DOHH2 (cell line): ENCODE measurements around the gene GLIPR2.
"Not testable (repeated sequence)": the region's sequence is repeated elsewhere in the genome, so short reads cannot be mapped to it uniquely, and the experiment has no call there.

ENCODE experiments used
- H3F3A ChIP-seq: fragments of 200-600 bp; sonication (generic), shearing (Covaris generic); 2 replicates; pipeline ENCODE4 v1.6.0; 2016; ENCODE audit warnings: antibody characterized with exemption, mild to moderate bottlenecking; ENCODE audit not compliant: control insufficient read depth, insufficient read depth
- H3K27ac ChIP-seq: fragments of 200-600 bp; sonication (generic); 2 replicates; pipeline ENCODE4 v1.5.1; 2014; ENCODE audit warnings: low read depth, mild to moderate bottlenecking, low read length, moderate library complexity
- H3K27me3 ChIP-seq: fragments of 200-600 bp; sonication (generic); 2 replicates; pipeline ENCODE4 v1.6.1; 2014; ENCODE audit warnings: mild to moderate bottlenecking, low read length, mixed read lengths; ENCODE audit not compliant: control insufficient read depth
- H3K36me3 ChIP-seq: fragments of 200-600 bp; sonication (generic); 2 replicates; pipeline ENCODE4 v1.6.1; 2014; ENCODE audit warnings: mild to moderate bottlenecking, low read length, moderate library complexity, mixed read lengths; ENCODE audit not compliant: control insufficient read depth
- H3K4me1 ChIP-seq: fragments of 200-600 bp; sonication (generic); 2 replicates; pipeline ENCODE4 v1.6.1; 2014; ENCODE audit warnings: mild to moderate bottlenecking, low read length, mixed read lengths; ENCODE audit not compliant: control insufficient read depth
- H3K4me2 ChIP-seq: fragments of 200-600 bp; sonication (generic); 2 replicates; pipeline ENCODE4 v1.6.0; 2014; ENCODE audit warnings: mild to moderate bottlenecking, low read length, moderate library complexity
- H3K4me3 ChIP-seq: fragments of 200-600 bp; sonication (generic); 2 replicates; pipeline ENCODE4 v1.5.1; 2014; ENCODE audit warnings: mild to moderate bottlenecking, low read length, mixed read lengths
- H3K79me2 ChIP-seq: fragments of 200-600 bp; sonication (generic); 2 replicates; pipeline ENCODE4 v1.6.1; 2014; ENCODE audit warnings: mild to moderate bottlenecking, low read length, mixed read lengths; ENCODE audit not compliant: control insufficient read depth
- H3K9me2 ChIP-seq: fragments of 200-600 bp; sonication (generic); replicated peaks from 2 replicates; pipeline ENCODE4 v1.6.1; 2014; ENCODE audit warnings: mild to moderate bottlenecking, low read length, mixed read lengths; ENCODE audit not compliant: control insufficient read depth
- H3K9me3 ChIP-seq: fragments of 200-600 bp; sonication (generic); 2 replicates; pipeline ENCODE4 v1.6.1; 2014; ENCODE audit warnings: antibody characterized with exemption, low read length, mixed read lengths; ENCODE audit not compliant: control insufficient read depth, insufficient read depth
- H4K20me1 ChIP-seq: fragments of 200-600 bp; sonication (generic); 2 replicates; pipeline ENCODE4 v1.6.0; 2014; ENCODE audit warnings: low read depth, mild to moderate bottlenecking, antibody characterized with exemption, low read length, moderate library complexity; ENCODE audit not compliant: control insufficient read depth, insufficient read depth
- CTCF ChIP-seq: fragments of 200-600 bp; sonication (generic); IDR thresholded peaks from one replicate; pipeline ENCODE4 v1.5.1; 2014; ENCODE audit warnings: antibody characterized with exemption, mild to moderate bottlenecking, low read depth, low read length; ENCODE audit not compliant: poor library complexity, severe bottlenecking
- EZH2phosphoT487 ChIP-seq: fragments of 200-600 bp; sonication (generic); IDR thresholded peaks from 2 replicates; pipeline ENCODE4 v1.6.1; 2017; ENCODE audit warnings: borderline replicate concordance, mild to moderate bottlenecking, antibody characterized with exemption, low read length, moderate library complexity, mixed read lengths

GLIPR2 gene

GRCh38 chr9:36129139-36129538, 7.4 kb upstream of the GLIPR2 start:
- H3K4me2 ChIP-seq: no peak overlapping the region
- H3K27me3 ChIP-seq: no peaks in the 10 kb centered on the region
- no peaks in the 10 kb centered on the region for H3K36me3 ChIP-seq
- no peaks in the 10 kb centered on the region for H3K9me3 ChIP-seq
- TF ChIP-seq EZH2phosphoT487 (no peak), CTCF (no peak)
- H3K79me2 ChIP-seq: no peaks in the 10 kb centered on the region
- no peak overlapping the region for H3K27ac ChIP-seq
- H4K20me1 ChIP-seq: no peaks in the 10 kb centered on the region
- H3K4me1 ChIP-seq: no peaks in the 10 kb centered on the region
- no peaks in the 10 kb centered on the region for H3F3A ChIP-seq
- H3K4me3 ChIP-seq: no peak overlapping the region
- H3K9me2 ChIP-seq: no peaks in the 10 kb centered on the region

- not testable (repeated sequence) for H3K4me3 ChIP-seq, H3K4me1 ChIP-seq, H4K20me1 ChIP-seq, H3K27ac ChIP-seq, H3F3A ChIP-seq, H3K4me2 ChIP-seq, H3K9me3 ChIP-seq, H3K36me3 ChIP-seq, H3K9me2 ChIP-seq, H3K79me2 ChIP-seq
- peaks cover 19% of the 10 kb centered on the region for H3K27me3 ChIP-seq
Observed at GRCh38 chr9:36131666-36132065, 4.9 kb upstream of the GLIPR2 start.

GRCh38 chr9:36132086-36132485, 4.4 kb upstream of the GLIPR2 start:
- H4K20me1 ChIP-seq: no peaks in the 10 kb centered on the region
- no peak overlapping the region for H3K4me3 ChIP-seq
- H3K4me2 ChIP-seq: no peak overlapping the region
- H3K4me1 ChIP-seq: peaks cover 7% of the 10 kb centered on the region; the same call in 1 of the 2 replicates
- H3F3A ChIP-seq: no peaks in the 10 kb centered on the region
- H3K9me3 ChIP-seq: no peaks in the 10 kb centered on the region
- H3K27me3 ChIP-seq: peaks cover 24% of the 10 kb centered on the region
- H3K27ac ChIP-seq: no peak overlapping the region
- no peaks in the 10 kb centered on the region for H3K79me2 ChIP-seq
- no peaks in the 10 kb centered on the region for H3K36me3 ChIP-seq
- no peaks in the 10 kb centered on the region for H3K9me2 ChIP-seq
- TF ChIP-seq CTCF (no peak), EZH2phosphoT487 (no peak)

GRCh38 chr9:36134761-36135505, 1.6 kb upstream of the GLIPR2 start:
- no peak for TF ChIP-seq CTCF
- no peak for TF ChIP-seq EZH2phosphoT487
- Histone ChIP-seq H3K4me1 (peaks cover 11% of the 10 kb centered on the region; the same call in 1 of the 2 replicates), H3K36me3 (no peaks in the 10 kb centered on the region), H3K4me3 (no peak overlapping the region), H3K79me2 (no peaks in the 10 kb centered on the region), H3K9me2 (no peaks in the 10 kb centered on the region), H4K20me1 (no peaks in the 10 kb centered on the region), H3K27ac (no peak overlapping the region), H3F3A (no peaks in the 10 kb centered on the region), H3K27me3 (peaks cover 38% of the 10 kb centered on the region), H3K9me3 (no peaks in the 10 kb centered on the region), H3K4me2 (no peak overlapping the region)
